GM21526 (cell line): Measurements from ENCODE around the gene BOD1.

ENCODE experiments used
- ATAC-seq: cut with Tn5 transposase; IDR thresholded peaks from one replicate; pipeline ENCODE4 v1.9.1; 2021; ENCODE audit warnings: moderate library complexity; ENCODE audit not compliant: unreplicated experiment, low FRiP score

BOD1 gene

GRCh38 chr5:173642191-173642816, 25.9 kb upstream of the BOD1 start:
- no peak for ATAC-seq

DNA sequence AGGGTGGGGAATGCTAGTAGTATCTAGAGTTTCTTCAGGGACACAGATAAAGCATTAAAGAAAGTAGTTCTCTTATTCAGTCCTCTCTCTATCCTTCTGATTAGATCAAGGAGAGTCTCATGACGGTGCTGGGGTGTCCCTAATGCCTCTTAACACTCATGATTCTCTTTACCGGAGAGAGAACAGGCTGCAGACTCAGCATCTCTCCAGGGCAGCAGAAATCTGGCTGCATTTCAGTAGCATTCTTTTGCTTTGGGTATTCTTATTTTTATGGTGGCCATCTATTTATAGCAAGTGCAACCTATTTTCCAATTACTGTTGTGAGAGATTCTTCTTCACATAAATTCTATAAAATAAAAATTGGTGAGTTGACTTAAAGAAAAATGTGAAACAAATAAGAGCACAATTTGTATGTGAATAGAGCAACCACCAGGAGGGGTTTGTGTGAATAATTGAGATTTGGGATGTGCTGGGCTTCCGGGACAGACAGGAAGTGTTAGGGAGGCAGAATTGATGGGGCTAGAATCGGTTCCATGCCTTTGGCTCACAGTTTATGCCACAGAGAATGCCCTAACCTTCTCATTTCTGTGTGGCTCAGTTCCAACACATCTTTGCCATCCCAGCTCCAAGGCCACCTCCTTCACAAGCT, 23.8 kb upstream of the BOD1 start:
- ATAC-seq, result no peak

GRCh38 chr5:173638126-173639040, 21.9 kb upstream of the BOD1 start:
- ATAC-seq, result no peak

GRCh38 chr5:173637340-173637739, 20.9 kb upstream of the BOD1 start:
- ATAC-seq, result no peak

DNA sequence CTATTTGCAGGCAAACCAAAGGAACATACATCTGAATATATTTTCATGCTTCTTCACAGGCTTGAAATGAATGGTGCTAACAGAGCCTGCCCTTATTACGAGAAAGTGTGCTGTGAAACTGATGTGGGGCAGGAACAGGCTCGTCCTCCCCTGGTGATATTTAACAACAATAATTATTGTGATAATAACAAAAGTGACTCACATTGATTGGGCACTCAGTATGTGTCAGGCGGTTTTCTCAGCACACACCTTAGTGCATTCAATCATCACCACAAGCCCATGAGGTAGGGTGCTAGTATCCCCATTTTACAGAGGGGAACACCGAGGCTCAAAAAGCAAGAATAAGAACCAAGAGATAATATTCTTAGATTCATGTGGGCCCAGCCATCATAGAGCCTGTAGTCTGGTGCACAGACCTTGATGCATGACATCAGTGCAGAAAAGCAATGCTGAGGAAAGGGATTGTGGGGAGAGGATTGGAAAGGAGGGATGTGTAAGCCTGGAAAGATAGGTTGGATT, 18.1 kb upstream of the BOD1 start:
- ATAC-seq, result no peak

GRCh38 chr5:173633304-173633703, 16.9 kb upstream of the BOD1 start:
- no peak for ATAC-seq

GRCh38 chr5:173631478-173631877, 15.0 kb upstream of the BOD1 start:
- ATAC-seq, result no peak

DNA sequence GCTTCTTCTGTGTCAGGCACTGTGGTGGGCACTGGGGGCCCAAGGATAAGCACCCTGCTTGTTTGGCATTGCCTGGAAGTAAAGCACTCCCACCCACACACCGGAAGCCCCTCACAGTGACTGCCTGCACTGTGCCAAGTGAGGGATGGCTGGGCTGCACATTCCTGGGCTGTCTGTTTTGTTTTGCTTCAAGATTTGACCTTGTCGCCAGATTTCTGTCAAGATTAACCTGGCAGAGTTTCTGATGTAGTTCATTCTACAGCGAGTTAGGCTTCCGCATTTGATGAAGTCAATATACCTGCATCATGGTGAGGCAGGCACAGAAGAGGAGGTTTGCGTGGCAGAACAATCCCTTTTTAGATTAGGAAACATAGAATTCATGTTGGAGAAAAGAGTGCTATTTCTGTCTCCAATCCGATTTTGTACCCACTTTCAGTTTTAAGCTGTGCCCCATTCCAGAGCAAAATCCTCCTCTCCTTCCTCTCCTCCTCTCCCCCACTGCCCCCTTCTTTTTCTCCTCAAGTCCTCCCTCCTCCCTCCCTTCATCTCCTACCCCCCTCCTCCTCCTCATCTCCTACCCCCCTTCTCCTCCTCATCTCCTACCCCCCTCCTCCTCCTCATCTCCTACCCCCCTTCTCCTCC, 14.4 kb upstream of the BOD1 start:
- no peak for ATAC-seq

DNA sequence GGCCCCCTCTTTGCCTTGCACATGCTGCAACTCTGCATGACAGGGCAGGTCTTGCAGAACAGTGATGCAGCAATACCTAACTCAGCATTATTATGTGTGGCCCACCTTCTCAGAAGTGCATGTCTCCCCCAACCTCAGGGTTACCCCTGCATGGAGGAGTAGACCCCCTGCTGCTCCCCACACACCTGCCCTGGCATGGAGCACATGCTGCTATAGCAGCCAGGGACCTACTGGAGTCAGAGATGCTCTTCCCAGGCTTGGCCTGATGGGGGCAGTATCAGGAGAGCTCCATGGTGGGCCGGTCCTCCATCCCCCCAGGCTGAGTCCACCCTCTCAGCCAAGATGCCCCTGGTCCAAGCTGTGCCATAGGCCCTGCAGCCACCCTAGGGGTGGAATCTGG, 13.2 kb upstream of the BOD1 start:
- ATAC-seq, result no peak

- no peak for ATAC-seq
These were observed 12.1 kb upstream of the BOD1 start for GRCh38 chr5:173628501-173628900.

DNA sequence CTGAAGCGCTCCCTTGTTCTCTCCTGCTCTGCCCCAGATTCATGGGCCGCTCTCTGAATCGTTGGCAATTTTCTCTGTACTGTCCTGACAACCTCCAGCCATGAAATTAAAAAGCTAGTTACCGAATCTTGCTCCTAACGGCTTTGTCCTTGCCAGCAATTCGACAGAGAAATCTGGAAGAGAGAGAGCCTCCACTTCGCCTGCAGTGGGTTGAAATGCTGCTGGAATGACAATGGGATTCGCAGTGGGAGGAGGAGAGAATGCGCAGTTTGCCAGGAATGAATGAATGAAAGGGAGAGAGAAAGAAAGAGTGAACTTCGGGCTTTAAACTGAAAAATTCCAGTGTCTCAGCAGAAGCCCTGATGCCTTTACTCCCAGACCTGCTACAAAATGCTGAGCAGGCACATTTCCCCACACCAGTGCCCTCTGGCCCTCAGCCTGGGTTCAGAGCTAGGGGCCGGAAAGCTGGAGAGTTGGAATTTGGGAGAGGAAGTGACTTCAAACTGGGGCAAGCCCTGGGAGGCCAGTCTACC, 11.5 kb upstream of the BOD1 start:
- ATAC-seq, result no peak

DNA sequence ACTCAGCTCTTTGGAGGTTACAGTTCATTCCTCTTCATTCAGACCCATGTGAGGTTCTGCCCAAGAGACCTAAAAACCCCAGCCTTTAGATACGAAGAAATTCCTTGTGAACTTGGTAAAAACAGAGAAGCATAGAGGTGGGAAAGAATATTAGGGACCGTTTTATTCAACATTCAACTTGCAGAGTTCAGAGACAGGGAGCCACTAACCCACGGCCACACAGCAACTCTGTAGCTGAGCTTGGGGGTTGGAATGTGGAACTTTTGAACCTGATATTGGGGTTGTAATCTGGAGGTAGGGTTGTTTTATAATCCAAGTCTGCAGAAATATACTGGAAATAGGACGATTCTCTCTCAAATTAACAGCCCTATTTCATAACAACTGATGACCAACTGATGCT, 10.8 kb upstream of the BOD1 start:
- ATAC-seq, result no peak

DNA sequence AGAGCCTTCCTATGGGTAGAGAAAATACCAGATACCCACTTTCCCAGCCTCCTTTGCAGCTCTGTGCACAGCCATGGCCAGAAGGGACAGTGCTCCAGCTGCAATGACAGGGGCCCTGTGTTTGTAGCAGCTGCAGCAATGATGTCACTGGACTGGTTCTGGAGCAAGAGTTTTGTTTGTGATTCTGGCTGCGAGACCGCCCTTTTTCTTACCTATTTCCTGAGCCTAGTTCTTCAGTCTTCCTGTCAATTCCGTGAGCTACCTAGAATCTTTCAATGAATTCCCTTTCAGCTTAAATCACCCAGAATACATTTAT, 10.0 kb upstream of the BOD1 start:
- no peak for ATAC-seq

DNA sequence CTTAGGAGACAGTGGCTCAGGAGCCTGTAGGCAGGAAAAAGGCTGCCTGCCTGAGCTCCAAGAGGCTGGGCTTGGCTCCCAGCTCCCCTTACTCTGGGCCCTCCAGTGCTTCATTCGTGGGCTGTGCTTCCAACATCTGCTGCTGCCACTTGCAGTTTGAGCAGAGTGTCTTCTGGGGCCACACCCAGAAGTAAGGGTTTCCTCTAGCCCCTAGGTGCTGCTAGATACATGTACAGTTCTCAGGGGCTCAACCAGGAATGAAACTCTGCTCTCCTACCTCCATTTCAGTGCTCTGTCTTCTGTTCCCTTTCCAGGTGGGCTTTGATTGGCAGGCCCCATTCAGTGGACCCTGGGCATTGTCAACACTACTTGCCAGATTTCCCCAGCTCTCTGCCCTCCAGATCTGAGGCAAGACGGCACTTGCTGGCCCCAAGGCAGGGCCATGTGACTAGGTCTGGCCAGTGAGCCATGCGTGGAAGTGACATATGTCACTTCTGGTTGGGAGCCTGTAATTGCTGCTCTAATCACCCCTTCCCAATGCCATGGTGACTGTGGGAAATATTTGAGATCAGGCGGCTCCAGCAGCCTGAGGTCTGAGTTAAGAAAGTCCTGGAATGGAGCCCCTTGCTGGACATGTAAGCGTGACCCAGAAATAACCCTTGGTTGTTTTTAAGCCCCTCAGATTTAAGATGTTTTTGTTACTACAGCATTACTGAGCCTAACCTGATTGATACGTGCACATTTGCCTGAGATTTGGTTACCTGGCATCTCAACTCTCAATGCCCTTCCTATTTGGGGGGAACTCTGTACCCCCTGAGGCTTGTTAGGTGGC, 9.4 kb upstream of the BOD1 start:
- peak; percentile 60 for ATAC-seq

- ATAC-seq, result peak; percentile 3
These were observed 8.8 kb upstream of the BOD1 start for GRCh38 chr5:173625261-173625660.

DNA sequence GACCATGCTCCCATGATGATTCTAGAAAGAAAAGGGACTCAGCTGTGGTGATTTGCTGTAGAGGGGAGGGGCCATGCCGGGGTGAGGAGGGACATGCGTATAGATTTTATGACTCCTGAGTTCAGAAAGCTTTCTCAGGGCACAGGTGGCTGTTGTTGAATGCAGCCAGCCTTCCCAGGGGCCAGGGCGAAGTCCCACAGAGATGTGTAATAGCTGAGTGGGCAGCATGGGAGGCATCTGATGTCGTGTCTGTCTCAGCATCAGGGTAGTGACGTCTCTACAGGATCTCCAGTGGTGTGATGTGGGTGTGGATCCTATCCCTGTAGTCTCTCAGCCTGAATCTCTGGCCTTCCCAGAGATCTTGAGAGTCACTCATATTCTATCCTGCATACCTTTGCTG, 7.8 kb upstream of the BOD1 start:
- no peak for ATAC-seq

GRCh38 chr5:173623789-173624188, 7.3 kb upstream of the BOD1 start:
- no peak for ATAC-seq

DNA sequence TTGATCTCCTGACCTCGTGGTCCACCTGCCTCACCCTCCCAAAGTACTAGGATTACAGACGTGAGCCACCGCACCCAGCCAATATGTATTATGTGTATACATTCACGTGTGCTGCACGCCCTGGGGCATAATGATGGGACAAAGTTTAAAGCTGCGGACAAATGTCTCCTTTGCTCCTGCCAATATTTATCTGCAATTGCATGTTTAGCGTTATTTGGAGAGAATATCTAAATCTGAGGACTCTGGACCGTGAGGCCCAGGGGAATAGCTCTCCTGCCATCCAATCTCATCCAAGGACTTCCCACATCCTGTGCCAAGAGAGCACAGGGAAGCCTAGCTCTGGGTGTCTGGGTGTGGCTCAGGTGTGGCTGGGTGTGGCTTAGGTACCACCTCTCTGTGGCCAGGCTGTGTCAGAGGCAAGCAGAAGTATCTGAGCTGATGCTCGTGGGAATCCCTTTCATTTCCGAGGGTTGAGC, 6.9 kb upstream of the BOD1 start:
- ATAC-seq, result no peak

- ATAC-seq, result no peak
These were observed 6.0 kb upstream of the BOD1 start for GRCh38 chr5:173622183-173623047.
